Right lobe of liver (tissue), 6 donors: ENCODE data around the gene BCL2L14. TPM values are rescaled to one million over a fixed set of nuclear protein-coding genes. Genes with fewer than 3 reads are reported as not detected.
"Not testable (repeated sequence)": the region's sequence is repeated elsewhere in the genome, so short reads cannot be mapped to it uniquely, and the experiment has no call there.

ENCODE experiments used
- ATAC-seq, 4 donors: fragments of 200-7000 bp; cut with Tn5 transposase; one replicate each; pipeline ENCODE4 v1.9.1; 2020; ENCODE audit warnings: mild to moderate bottlenecking in 4 of 4, moderate library complexity in 4 of 4
- DNase-seq, 3 donors: peaks; one replicate each; pipeline ENCODE4 v3.0.0-alpha.2; 2020
- H3K27ac ChIP-seq, 3 donors: fragments of 200-600 bp; one replicate each; pipeline ENCODE4 v1.8.0; 2022
- H3K27me3 ChIP-seq, 2 donors: fragments of 200-600 bp; one replicate each; pipeline ENCODE4 v1.8.0; 2022
- H3K36me3 ChIP-seq, 4 donors: fragments of 200-600 bp; sonication (generic) in 1 of 4; one replicate each; pipeline versions ENCODE4 v1.5.1 to v1.8.0; 2017 to 2022; ENCODE audit warnings: control low read depth in 1 of 4
- H3K4me1 ChIP-seq, 4 donors: fragments of 200-600 bp; sonication (generic) in 1 of 4; one replicate each; pipeline versions ENCODE4 v1.5.1 to v1.8.0; 2017 to 2022; ENCODE audit warnings: control low read depth in 1 of 4
- H3K4me3 ChIP-seq, 3 donors: fragments of 200-600 bp; one replicate each; pipeline ENCODE4 v1.8.0; 2022
- H3K9me3 ChIP-seq, 4 donors: fragments of 200-600 bp; sonication (generic) in 1 of 4; one replicate each; pipeline versions ENCODE4 v1.5.1 to v1.8.0; 2017 to 2022; ENCODE audit warnings: control low read depth in 1 of 4
- CTCF ChIP-seq, 4 donors: fragments of 200-600 bp in 3 of 4; fragments of 450-650 bp in 1 of 4; IDR thresholded peaks; one replicate each; pipeline versions ENCODE4 v1.5.1 to v1.8.0; 2016 to 2022; ENCODE audit warnings: antibody characterized with exemption in 4 of 4, mild to moderate bottlenecking in 2 of 4
- POLR2A ChIP-seq: fragments of 450-650 bp; IDR thresholded peaks from one replicate; pipeline ENCODE4 v1.6.1; 2017; ENCODE audit warnings: antibody characterized with exemption, mild to moderate bottlenecking
- WGBS: methylation state at CpG from one replicate; pipeline ENCODE4 v1.1.6; 2018; ENCODE audit warnings: low coverage, low lambda C conversion rate; ENCODE audit not compliant: insufficient coverage; ENCODE audit errors: missing lambda C conversion rate; 5-methylcytosine and 5-hydroxymethylcytosine counted together
- intact Hi-C, 2 donors: fragments of 100-400 bp; cut with DNase I; formaldehyde crosslinking; loops; one replicate each; pipeline versions ENCODE4 v1.11.2 to v1.14.1; 2022
- total RNA-seq, 6 experiments: library from RNA; depleted of rRNA in 2 of 6; stranded (reverse); fragments of >200 nt in 2 of 6; fragmentation: NEBNext Ultra II Directional in 3 of 6; extraction: Animal tissue kit (Norgen Biotek cat#: 25700) in 3 of 6; gene quantifications; one replicate each; pipeline versions ENCODE4 v1.1.0 to v1.2.4, GENCODE V29; 2016 to 2023
- donor health status: DM: no; HTN: yes; CAD: no.
- donor health status: DM: no; HTN: no; CAD: no.
- donor health status: DM: no; HTN: no; CAD: no.
- donor health status: DM: no; HTN: yes; CAD: no.
- donor health status: DM: no; HTN: yes; CAD: no.

Gene BCL2L14
- total RNA-seq, 6 experiments from 2014 or later: 0.14 to 1.1 TPM; not detected in 4

DNA sequence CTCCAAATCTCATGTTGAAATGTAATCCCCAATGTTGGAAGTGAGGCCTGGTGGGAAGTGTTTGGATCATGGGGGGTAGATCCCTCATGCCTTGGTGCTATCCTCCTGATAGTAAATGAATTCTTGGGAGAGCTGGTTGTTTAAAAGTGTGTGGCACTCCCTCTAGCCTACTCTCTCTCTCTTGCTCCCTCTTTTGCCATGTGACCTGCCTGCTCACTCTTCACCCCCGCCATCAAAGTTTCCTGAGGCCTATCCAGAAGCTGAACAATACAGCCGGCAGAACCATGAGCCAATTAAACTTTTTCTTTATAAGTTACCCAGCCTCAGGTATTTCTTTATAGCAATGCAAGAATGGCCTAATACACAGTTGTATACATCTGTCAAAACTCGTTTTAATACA, 62.5 kb downstream of the BCL2L14 start:
- TF ChIP-seq CTCF (IDR thresholded peaks at IDR 0.05) (no peak), POLR2A (no peak)
- H3K27ac ChIP-seq: no peak overlapping the region
- 80% methylated on average over 3 of the region's 3 CpGs for WGBS
- no peaks in the 10 kb centered on the region for H3K9me3 ChIP-seq
- ATAC-seq (no peak), DNase-seq (no peak)
- H3K27me3 ChIP-seq: no peaks in the 10 kb centered on the region
- H3K36me3 ChIP-seq: peaks cover 0 to 23% (median 5%) of the 10 kb centered on the region in 4 donors
- H3K4me1 ChIP-seq: peaks cover 0 to 4% (median 0%) of the 10 kb centered on the region in 4 donors
- intact Hi-C loops: no loop called here
- no peak overlapping the region for H3K4me3 ChIP-seq

DNA sequence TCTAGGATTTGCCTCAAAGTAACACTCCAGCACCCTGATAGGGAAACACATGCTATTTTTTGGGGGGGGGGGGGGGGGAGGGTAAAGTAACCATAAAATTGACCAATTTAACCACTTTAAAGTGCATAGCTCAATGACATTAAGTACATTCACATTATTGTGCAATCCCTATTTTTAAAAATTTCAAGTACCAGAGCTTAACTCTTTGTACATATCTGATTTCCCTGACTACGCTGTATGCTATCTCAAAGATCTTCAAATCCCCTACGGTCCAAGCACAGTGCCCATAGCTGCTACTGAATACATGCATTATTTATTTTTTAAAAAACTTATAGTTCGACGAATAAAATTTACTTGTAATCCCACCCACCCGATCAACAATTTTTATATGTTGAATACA, 63.0 kb downstream of the BCL2L14 start:
- WGBS: 94% methylated on average over 5 of the region's 5 CpGs
- intact Hi-C loops: no loop called here
- no peak for TF ChIP-seq CTCF (IDR thresholded peaks at IDR 0.05)
- ATAC-seq (no peak), DNase-seq (no peak)
- Histone ChIP-seq H3K27me3 (no peaks in the 10 kb centered on the region), H3K27ac (no peak overlapping the region), H3K4me3 (no peak overlapping the region), H3K9me3 (no peaks in the 10 kb centered on the region), H3K36me3 (peaks cover 0 to 20% (median 5%) of the 10 kb centered on the region in 4 donors), H3K4me1 (peaks cover 0 to 9% (median 0%) of the 10 kb centered on the region in 4 donors)

- no peak for DNase-seq
- Histone ChIP-seq H3K4me1 (peaks cover 0 to 15% (median 0%) of the 10 kb centered on the region in 4 donors), H3K27ac (no peak overlapping the region), H3K4me3 (no peak overlapping the region), H3K9me3 (no peaks in the 10 kb centered on the region), H3K27me3 (no peaks in the 10 kb centered on the region), H3K36me3 (peaks cover 0 to 6% (median 0%) of the 10 kb centered on the region in 4 donors)
- no peak for TF ChIP-seq CTCF (IDR thresholded peaks at IDR 0.05)
- no peak for TF ChIP-seq POLR2A
- WGBS: 43% methylated on average over 3 of the region's 3 CpGs
- ATAC-seq: peak in 3 of 4 donors; percentile 46 to 58 (median 54)
- intact Hi-C loops: no loop called here
Observed at GRCh38 chr12:12138203-12139154, 67.7 kb downstream of the BCL2L14 start.

- intact Hi-C loops: no loop called here
- peaks cover 0 to 15% (median 0%) of the 10 kb centered on the region in 4 donors for H3K4me1 ChIP-seq
- peaks cover 0 to 7% (median 0%) of the 10 kb centered on the region in 4 donors for H3K36me3 ChIP-seq
- DNase-seq: no peak
- H3K4me3 ChIP-seq: no peak overlapping the region
- TF ChIP-seq CTCF (IDR thresholded peaks at IDR 0.05): no peak
- no peak for TF ChIP-seq POLR2A
- no peak overlapping the region for H3K27ac ChIP-seq
- no peaks in the 10 kb centered on the region for H3K27me3 ChIP-seq
- no peaks in the 10 kb centered on the region for H3K9me3 ChIP-seq
- no peak for ATAC-seq
Observed at GRCh38 chr12:12141000-12141399, 70.3 kb downstream of the BCL2L14 start.

- DNase-seq, H3K4me1 ChIP-seq, H3K9me3 ChIP-seq, ATAC-seq, H3K4me3 ChIP-seq, H3K27ac ChIP-seq, H3K27me3 ChIP-seq, intact Hi-C loops: not testable (repeated sequence)
- peaks cover 0 to 28% (median 5%) of the 10 kb centered on the region in 4 donors for H3K36me3 ChIP-seq
- WGBS: 0% methylated on average over 1 of the region's 1 CpG
Observed at GRCh38 chr12:12144531-12144930, 73.8 kb downstream of the BCL2L14 start.
